ENCODE measurements around the gene LRP1.

- TF ChIP-seq CTCF (conservative IDR thresholded peaks at IDR 0.05) = no peak
- no peak for TF ChIP-seq ZFX (IDR thresholded peaks at IDR 0.05)
These were observed 86.8 kb downstream of the LRP1 start for GRCh38 chr12:57215065-57215464.
